GM19468 (cell line): ENCODE results near the gene ITPKB.

Experiments
- ATAC-seq: cut with Tn5 transposase; IDR thresholded peaks from one replicate; pipeline ENCODE4 v1.9.1; 2021; ENCODE audit warnings: mild to moderate bottlenecking, moderate library complexity, moderate number of reproducible peaks; ENCODE audit not compliant: unreplicated experiment; ENCODE audit errors: extremely low read depth

Gene ITPKB

GRCh38 chr1:226593541-226593940, 145.5 kb downstream of the ITPKB start:
- no peak for ATAC-seq

GRCh38 chr1:226590614-226591013, 148.5 kb downstream of the ITPKB start:
- no peak for ATAC-seq

GRCh38 chr1:226589008-226589733, 149.9 kb downstream of the ITPKB start:
- ATAC-seq, result no peak

GRCh38 chr1:226588484-226588883, 150.6 kb downstream of the ITPKB start:
- no peak for ATAC-seq

DNA sequence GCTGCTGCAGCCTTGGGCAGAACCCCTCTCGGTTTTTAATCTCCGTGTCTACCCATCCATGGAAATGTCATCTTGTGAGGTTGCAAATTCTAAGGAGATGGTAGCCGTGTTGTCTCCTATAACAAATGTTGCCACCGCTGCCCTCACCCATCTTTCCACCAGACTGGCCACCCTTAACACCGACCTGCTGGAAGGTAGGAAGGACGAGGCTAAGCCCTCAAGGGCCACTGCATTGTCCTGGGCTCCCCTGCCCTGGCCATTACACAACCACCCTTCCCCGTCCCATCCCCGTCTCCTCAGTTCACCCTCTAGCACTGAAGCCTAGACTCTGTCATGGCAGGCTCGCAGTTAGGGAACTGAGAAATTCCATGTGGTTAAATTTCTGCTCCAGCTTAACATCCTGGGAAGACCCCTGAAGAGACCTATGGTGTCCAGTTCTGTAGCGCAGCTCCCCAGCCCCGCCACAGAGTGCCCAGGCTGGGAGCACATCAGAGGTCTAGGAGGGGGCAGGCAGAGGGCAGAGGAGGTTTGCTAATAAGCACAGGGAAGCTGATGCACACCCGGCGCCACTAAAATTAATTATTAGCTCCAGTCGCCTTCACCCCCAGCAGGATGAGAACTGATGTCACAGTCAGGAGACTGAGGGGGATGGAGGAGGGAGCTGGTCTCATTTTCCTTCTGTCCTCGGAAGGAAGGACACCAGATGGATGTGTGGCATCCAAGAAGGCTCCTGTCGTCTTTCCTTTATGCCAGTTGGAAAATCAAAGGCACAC, 152.2 kb downstream of the ITPKB start:
- no peak for ATAC-seq

GRCh38 chr1:226586116-226586515, 153.0 kb downstream of the ITPKB start:
- ATAC-seq, result no peak

DNA sequence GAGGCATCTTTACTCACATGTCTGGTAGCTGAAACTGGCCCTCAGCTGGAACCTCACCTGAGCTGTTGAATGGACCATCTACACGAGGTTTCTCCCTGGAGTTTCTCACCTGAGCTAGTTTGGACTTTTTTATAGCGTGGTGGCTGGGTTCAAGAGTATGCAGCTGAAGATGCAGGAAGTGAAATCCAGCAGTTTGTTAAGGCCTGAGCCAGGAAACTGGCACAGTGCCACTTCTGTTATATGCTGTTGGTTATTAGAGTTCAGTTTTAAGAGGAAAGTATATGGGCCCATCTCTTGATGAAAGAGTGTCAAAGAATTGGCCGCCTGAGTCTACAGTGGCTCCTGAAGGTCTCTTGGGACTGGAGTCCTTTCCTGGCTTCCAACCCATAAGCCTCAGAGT, 154.9 kb downstream of the ITPKB start:
- no peak for ATAC-seq

- no peak for ATAC-seq
Observed at GRCh38 chr1:226582966-226583365, 156.1 kb downstream of the ITPKB start.
